OCI-LY3 (cell line): ENCODE data around the gene EPB41L5.
A peak's percentile ranks its signal among the peaks of the same experiment; 100 is the strongest.

Experiments
- H2AFZ ChIP-seq: fragments of 200-600, 300-600 bp; shearing (Covaris generic); 2 replicates; pipeline ENCODE4 v1.6.0; 2014; ENCODE audit warnings: antibody characterized with exemption, low read depth, low read length
- H3K27ac ChIP-seq: fragments of 200-600, 300-600 bp; sonication (generic); 2 replicates; pipeline ENCODE4 v1.5.1; 2014; ENCODE audit warnings: mild to moderate bottlenecking, low read length, moderate library complexity, mixed read lengths
- H3K27me3 ChIP-seq: fragments of 200-600, 300-600 bp; sonication (generic); 2 replicates; pipeline ENCODE4 v1.6.1; 2014; ENCODE audit warnings: low read depth, low read length, mixed read lengths
- H3K36me3 ChIP-seq: fragments of 200-600, 300-600 bp; sonication (generic); replicated peaks from 2 replicates; pipeline ENCODE3; 2014; ENCODE audit warnings: low read depth, low read length, mixed read lengths
- H3K4me1 ChIP-seq: fragments of 300-600, 200-600 bp; sonication (generic); 2 replicates; pipeline ENCODE4 v1.6.1; 2014; ENCODE audit warnings: low read length, mixed read lengths
- H3K4me2 ChIP-seq: fragments of 200-600, 300-600 bp; sonication (generic); 2 replicates; pipeline ENCODE4 v1.6.1; 2014; ENCODE audit warnings: low read length, mixed read lengths
- H3K4me3 ChIP-seq: fragments of 300-600, 200-600 bp; sonication (generic); 2 replicates; pipeline ENCODE4 v1.5.1; 2014; ENCODE audit warnings: antibody characterized with exemption, mild to moderate bottlenecking, low read length, moderate library complexity
- H3K79me2 ChIP-seq: fragments of 300-600, 200-600 bp; shearing (Covaris generic); 2 replicates; pipeline ENCODE4 v1.6.1; 2014; ENCODE audit warnings: mild to moderate bottlenecking, low read length, mixed read lengths
- H3K9ac ChIP-seq: fragments of 300-600, 200-600 bp; shearing (Covaris generic); 2 replicates; pipeline ENCODE4 v1.6.0; 2014; ENCODE audit warnings: mild to moderate bottlenecking, low read length, moderate library complexity
- H3K9me3 ChIP-seq: fragments of 200-600, 300-600 bp; shearing (Covaris generic); 2 replicates; pipeline ENCODE4 v1.6.1; 2014; ENCODE audit warnings: low read length, mixed read lengths; ENCODE audit not compliant: insufficient read depth
- H4K20me1 ChIP-seq: fragments of 200-600, 300-600 bp; sonication (generic); 2 replicates; pipeline ENCODE4 v1.6.1; 2016; ENCODE audit warnings: low read length, mixed read lengths; ENCODE audit not compliant: insufficient read depth
- CTCF ChIP-seq: fragments of 200-600, 300-600 bp; sonication (generic); IDR thresholded peaks from 2 replicates; pipeline ENCODE4 v1.5.1; 2014; ENCODE audit warnings: antibody characterized with exemption, low read length, low read depth
- EZH2phosphoT487 ChIP-seq: fragments of 200-600 bp; shearing (Covaris generic); IDR thresholded peaks from 2 replicates; pipeline ENCODE4 v1.6.1; 2018; ENCODE audit warnings: antibody characterized with exemption, mixed run types, low read depth

The EPB41L5 gene

DNA sequence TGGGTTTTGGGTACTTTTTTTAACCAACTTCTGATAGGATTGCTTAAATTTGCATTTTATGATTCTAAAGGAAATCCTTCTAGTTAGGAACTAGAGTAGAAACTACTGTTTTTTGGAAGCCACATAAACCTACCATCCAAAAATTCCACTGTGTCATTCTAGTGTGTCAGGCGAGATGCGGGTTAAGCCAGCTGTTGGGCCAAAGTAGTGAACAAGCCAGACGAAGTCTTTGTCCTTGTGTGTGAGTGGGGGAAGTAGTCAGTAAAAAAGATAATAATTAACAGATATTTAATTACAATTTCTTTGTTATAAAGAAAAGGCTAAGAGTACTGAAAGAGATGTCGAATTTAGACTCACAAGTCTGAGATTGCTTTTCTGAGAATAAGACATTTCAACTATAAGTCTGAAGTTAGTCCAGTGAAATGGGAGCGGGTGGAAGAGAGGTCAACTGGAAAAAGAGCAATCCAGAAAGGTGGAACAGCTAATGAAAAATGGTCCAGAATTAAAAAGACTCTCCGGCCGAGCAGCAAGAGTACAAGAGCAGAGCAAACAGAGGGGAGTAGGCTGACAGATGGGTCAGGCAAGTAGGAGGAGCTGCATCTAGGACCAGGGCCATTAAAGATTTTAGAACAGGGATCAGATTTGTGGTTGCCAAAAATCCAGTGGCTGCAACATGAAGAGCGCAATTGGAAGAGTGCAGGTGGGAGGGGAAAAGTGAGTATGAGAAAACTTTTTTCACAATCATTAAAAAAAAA, 1.5 kb downstream of the EPB41L5 start:
- no peak overlapping the region for H2AFZ ChIP-seq
- peak overlapping the region; percentile 89 for H3K4me2 ChIP-seq
- H3K9ac ChIP-seq = peak overlapping the region; percentile 96
- H4K20me1 ChIP-seq = peaks cover 48% of the 10 kb centered on the region
- peak overlapping the region; percentile 99 for H3K27ac ChIP-seq
- H3K27me3 ChIP-seq = no peaks in the 10 kb centered on the region
- H3K9me3 ChIP-seq = no peaks in the 10 kb centered on the region
- H3K79me2 ChIP-seq = peaks cover 81% of the 10 kb centered on the region
- H3K4me3 ChIP-seq = peak overlapping the region; percentile 96
- H3K4me1 ChIP-seq = peaks cover 25% of the 10 kb centered on the region
- TF ChIP-seq EZH2phosphoT487 (no peak), CTCF (no peak)
- H3K36me3 ChIP-seq = peaks cover 25% of the 10 kb centered on the region

GRCh38 chr2:120016800-120017199, 3.9 kb downstream of the EPB41L5 start:
- Histone ChIP-seq H3K4me2 (no peak overlapping the region), H3K9me3 (no peaks in the 10 kb centered on the region), H3K4me1 (peaks cover 4% of the 10 kb centered on the region), H3K27ac (no peak overlapping the region), H3K27me3 (no peaks in the 10 kb centered on the region), H2AFZ (no peak overlapping the region), H3K9ac (no peak overlapping the region), H4K20me1 (peaks cover 65% of the 10 kb centered on the region), H3K4me3 (no peak overlapping the region), H3K36me3 (peaks cover 44% of the 10 kb centered on the region), H3K79me2 (peaks cover 99% of the 10 kb centered on the region)
- TF ChIP-seq CTCF (no peak), EZH2phosphoT487 (no peak)

DNA sequence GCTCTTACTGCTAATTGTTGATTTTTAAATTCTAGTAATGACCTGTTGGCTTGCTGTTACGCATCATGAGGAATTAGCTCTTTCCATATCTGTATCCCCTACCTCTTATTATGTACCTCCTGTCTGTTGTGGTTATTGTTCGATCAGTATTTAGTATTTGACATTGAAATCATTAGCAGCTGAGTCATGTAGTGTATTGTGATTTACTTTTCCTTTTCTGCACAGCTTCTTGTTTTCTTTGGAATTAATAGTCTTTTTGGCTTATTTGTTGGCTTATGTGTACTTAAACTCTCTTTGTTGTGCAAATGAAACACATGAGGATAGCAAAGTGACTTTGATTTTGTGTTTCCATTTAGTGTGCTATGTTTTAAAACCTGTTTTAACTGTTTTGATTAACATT, 4.3 kb downstream of the EPB41L5 start:
- Histone ChIP-seq H3K4me1 (peaks cover 4% of the 10 kb centered on the region), H3K27me3 (no peaks in the 10 kb centered on the region), H3K4me3 (no peak overlapping the region), H3K79me2 (peaks cover 99% of the 10 kb centered on the region), H2AFZ (no peak overlapping the region), H4K20me1 (peaks cover 65% of the 10 kb centered on the region), H3K9ac (no peak overlapping the region), H3K36me3 (peaks cover 46% of the 10 kb centered on the region), H3K27ac (no peak overlapping the region), H3K4me2 (no peak overlapping the region), H3K9me3 (no peaks in the 10 kb centered on the region)
- TF ChIP-seq CTCF (no peak), EZH2phosphoT487 (no peak)

DNA sequence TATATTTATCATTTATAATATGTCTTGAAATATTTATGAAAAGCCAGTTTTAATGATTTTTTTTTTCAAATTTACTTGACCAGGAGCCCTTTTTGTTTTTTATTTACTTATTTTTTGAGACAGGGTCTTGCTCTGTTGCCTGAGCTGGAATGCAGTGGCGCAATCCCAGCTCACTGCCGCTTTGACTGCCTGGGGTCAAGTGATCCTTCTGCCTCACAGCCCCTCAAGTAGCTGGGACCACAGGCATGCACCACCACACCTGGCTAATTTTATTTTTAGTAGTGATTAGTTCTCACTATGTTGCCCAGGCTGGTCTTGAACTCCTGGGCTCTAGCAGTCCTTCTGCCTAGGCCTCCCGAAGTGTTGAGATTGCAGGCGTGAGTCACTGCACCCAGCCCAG, 5.7 kb downstream of the EPB41L5 start:
- H3K79me2 ChIP-seq = peaks cover 100% of the 10 kb centered on the region
- H3K4me2 ChIP-seq = no peak overlapping the region
- H3K27ac ChIP-seq = no peak overlapping the region
- no peak overlapping the region for H3K9ac ChIP-seq
- TF ChIP-seq CTCF = no peak
- H2AFZ ChIP-seq = no peak overlapping the region
- no peaks in the 10 kb centered on the region for H3K9me3 ChIP-seq
- H3K4me3 ChIP-seq = no peak overlapping the region
- no peaks in the 10 kb centered on the region for H3K27me3 ChIP-seq
- peaks cover 62% of the 10 kb centered on the region for H4K20me1 ChIP-seq
- H3K36me3 ChIP-seq = peaks cover 46% of the 10 kb centered on the region
- peaks cover 4% of the 10 kb centered on the region for H3K4me1 ChIP-seq
